HG03442 (cell line): ENCODE results near the gene LRP1.
"Not testable (repeated sequence)": the region's sequence is repeated elsewhere in the genome, so short reads cannot be mapped to it uniquely, and the experiment has no call there.

Experiments
- ATAC-seq: cut with Tn5 transposase; IDR thresholded peaks from one replicate; pipeline ENCODE4 v1.9.1; 2021; ENCODE audit warnings: mild to moderate bottlenecking, moderate library complexity; ENCODE audit not compliant: unreplicated experiment

Gene LRP1

DNA sequence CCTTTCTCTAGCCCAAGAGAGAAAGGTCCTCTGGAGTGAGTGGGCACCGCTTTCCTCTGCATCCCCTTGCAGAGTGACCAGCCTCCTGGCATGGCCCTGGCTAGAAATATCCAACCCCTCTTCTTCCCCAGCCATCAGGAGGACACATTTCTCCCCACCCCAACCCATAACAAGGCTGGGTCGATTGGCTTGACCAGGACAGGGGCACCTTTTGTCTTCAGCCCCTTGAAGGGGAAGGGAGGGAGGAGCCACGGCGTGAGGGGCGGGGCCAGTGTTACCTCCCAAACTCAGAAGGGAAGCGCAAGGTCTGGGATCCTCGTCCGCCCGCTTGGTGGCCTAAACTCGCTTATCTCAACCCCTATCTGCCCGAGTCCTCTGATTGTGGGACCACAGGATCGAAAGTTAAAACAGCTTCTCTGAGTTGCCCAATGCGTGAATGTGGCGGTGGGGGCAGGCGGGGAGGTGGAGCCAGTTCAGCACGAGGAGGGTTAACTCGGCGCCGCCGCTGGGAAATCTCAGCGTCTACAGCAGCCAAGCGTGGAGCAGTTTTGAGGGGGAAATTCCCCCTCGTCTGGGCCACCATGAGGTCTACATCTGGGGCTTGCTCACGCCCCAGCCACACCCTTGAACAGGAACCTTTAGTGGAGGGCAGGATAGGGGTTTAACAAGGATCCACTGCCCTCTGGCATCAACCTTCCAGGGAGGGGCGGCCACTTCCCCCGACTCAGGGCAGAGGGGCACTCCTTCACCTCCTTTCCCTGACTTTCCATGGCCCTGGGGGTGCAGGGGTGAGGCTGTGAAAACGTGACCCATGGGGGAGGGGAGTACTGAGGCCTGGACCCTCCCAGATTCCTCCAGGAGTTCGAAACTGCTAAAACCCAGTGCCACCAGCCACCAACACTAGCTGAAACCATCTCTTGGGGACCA is 17.9 kb upstream of the LRP1 start:
- ATAC-seq, result peak; percentile 38

DNA sequence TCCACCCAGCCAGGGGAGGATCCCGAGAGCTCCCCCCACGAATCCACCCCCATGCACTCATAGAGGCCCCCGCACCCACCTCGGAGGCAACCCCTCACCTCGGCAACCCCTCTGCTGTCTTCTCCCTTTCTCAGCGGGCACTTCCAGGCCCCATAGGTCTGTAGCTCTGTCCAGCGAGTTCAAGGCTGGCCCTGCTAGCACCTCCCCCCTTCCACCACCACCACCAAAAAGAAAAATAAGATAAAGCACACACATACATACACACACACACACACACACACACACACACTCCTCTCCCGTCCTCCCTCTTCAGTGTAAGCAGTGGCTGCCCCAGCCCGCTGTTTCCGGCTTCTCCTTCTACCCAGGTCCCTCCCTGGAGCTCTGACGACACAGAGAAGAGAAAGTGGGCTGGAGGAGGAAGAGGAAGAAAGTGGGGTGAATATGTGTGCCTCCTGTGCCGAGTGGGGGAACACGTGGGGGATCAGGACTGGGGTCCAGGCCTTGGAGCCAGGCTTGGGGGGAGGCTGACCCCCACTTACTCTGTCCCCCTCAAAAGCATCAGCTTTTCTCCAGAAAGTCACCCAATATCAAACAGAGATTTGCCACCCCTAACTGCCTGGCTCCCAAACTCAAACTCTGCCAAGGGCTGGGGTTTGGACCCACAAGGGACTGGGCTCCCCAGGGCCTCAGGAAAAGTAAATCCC is 17.1 kb upstream of the LRP1 start, which contains the start of gene STAT6:
STAT6 (minus strand) TSS at position 332 of the 704 bp plus-strand sequence. CDS start 3,084 bp downstream, outside the sequence.
- peak; percentile 54 for ATAC-seq

DNA sequence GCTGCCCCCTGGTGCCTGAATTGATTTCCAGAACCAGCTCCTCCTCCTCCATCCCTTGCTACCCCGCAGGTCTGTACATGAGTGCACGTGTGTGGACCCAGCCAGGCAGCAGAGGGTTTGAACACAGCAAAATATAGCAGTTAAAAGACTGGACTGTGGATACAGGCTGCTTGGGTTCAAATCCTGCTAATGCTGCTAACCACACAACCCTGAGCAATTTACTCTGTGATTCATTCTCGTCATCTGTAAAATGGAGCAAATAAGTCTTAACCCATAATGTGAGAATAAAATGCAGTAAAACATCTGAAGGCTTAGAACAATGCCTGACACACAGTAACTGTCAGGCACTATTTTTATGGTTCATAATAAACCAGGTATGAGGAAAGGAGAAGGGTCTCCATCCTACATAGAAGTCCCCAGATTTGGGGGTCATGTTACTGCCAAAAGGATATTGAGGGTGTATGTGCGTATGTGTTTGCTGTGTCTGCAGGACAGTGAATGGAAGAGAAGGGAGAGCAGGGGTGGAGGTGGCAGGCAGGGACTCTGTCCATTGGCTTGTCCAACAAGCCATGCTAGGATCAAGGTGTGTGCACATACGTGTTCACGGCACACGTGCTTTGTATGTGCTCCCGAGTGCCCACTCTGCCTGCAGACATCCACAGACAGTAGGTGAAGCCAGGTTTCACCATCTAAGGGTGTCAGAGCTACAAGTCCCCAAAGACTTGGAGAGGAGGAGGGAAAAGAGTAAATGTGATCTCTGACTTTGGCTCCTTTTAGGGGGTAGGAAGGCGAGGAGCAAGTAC is 15.6 kb upstream of the LRP1 start:
- ATAC-seq, result no peak

DNA sequence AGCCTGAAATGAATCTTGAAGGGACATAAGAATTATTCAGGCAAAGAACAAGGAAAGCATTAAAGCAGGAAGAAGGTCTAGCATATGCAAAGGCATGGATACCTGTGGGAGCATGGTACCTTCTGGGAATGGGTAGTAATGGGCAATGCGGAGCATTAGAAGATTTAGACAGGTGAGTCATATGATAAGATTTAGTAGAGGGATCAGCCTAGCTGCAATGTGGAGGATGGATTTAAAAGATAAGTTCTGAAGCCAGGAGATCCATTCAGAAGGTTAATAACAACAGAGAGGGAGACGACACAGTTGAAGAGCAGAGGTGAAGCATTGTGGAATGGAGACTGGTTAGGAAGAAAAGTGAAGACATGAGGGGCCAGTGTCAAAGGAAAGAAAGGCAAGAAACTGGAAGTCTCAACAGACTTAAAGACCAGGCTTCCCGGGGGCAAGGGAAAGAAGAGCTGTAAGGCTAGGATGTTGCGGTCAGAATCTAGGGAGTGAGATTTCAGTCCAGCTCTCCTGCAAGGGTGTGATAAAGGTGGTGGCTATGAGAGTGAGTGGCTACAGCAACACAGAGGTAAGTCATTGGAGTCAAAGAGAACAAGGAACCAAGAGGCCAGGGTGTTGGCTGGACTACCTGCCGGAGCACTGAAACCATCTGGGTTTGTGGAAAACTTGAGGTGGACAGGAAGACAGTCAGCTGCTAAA is 11.6 kb upstream of the LRP1 start:
- no peak for ATAC-seq

DNA sequence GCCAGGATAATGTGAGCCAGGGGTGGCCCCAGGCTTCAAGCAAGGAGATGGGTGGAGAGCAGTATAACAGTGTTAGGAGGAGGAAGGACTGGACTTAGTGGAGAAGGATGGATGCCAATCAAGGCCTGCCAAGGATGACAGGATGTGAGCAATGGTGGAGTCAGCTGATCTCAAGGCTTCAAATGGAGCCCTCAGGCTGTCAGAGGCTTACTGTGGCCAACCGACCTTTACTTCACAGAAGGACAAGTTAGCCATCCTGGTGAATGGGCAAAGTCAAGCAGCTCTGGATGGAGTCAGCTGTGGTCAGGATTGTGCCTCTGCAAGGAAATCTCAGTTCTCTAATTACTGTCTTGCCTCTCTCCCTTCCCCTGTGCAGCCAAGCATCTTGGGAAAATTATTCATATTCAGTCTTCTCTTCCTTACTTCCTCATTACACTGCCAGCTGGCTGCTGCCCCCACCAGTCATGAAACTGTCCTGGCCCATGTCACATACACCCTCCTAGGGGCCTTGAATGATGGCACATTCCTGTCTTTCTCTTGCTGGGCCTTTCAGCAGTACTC is 9.5 kb upstream of the LRP1 start:
- no peak for ATAC-seq

- no peak for ATAC-seq
Observed at GRCh38 chr12:57119294-57120085, 8.8 kb upstream of the LRP1 start.

GRCh38 chr12:57120718-57121117 is 7.6 kb upstream of the LRP1 start:
- not testable (repeated sequence) for ATAC-seq

DNA sequence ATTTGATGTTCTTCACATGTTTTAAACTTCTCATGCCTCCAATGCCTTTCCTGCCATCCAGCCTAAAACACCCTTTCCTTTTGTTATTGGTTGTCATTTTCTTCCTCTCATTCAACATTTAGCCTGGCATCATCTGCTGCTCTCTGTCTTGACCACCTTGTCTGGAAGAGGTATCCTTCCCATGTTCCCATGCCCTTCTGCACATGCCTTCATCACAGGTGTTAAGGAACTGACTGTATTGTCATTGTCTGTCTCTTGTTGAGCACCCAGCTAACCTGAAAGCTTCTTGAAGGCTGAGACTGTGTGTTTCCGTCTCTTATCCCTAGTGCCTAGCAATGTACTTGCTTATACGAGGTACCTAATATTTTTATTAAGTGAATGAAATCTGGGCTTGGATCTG is 4.5 kb upstream of the LRP1 start:
- no peak for ATAC-seq

GRCh38 chr12:57124261-57124877 is 3.9 kb upstream of the LRP1 start:
- peak; percentile 40 for ATAC-seq

- no peak for ATAC-seq
Observed at GRCh38 chr12:57126061-57126460, 2.2 kb upstream of the LRP1 start.

GRCh38 chr12:57126561-57126960 is 1.7 kb upstream of the LRP1 start:
- ATAC-seq, result no peak

DNA sequence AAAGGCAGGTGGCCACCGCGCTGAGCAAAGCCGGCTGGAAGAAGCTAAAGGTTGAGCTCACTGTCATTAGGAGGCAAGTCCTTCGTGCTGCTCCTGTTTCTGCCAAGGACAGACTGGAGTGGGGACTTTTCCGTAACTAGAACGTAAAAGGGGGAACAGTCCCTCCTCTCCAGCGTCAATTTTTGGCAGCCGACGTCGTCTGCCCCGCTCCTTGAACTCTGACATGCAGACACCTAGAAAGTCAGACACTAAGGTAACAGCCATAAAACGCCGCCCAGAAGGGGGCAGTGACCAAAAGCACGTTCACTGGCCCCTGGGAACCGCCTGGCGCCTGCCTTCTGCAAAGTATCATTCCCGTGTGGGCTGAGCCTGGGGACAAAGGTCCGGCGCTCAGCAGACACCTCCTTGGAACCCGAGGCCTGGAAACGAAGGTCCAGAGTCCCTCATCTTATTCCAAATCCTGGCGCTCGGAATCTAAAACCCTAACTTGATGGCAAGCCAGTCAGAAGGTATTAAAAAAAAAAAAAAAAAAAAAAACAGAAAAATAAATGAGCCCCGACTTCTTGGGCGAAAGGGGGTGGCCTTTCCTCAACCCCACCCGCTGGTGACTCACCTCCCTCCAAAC is 1.1 kb upstream of the LRP1 start:
- no peak for ATAC-seq

DNA sequence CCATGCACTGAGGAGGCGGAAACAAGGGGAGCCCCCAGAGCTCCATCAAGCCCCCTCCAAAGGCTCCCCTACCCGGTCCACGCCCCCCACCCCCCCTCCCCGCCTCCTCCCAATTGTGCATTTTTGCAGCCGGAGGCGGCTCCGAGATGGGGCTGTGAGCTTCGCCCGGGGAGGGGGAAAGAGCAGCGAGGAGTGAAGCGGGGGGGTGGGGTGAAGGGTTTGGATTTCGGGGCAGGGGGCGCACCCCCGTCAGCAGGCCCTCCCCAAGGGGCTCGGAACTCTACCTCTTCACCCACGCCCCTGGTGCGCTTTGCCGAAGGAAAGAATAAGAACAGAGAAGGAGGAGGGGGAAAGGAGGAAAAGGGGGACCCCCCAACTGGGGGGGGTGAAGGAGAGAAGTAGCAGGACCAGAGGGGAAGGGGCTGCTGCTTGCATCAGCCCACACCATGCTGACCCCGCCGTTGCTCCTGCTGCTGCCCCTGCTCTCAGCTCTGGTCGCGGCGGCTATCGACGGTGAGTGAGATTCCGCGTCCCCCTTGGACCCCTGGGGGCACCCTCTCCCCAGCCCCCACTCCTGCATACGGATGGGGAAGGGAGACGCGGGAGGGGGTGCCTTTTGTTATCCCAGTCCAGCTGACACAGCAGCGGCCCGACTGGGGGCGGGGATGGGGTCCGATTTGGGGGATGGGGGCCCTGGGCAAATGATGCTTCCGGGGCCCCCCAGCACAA is 400 bp downstream of the LRP1 start:
- no peak for ATAC-seq

DNA sequence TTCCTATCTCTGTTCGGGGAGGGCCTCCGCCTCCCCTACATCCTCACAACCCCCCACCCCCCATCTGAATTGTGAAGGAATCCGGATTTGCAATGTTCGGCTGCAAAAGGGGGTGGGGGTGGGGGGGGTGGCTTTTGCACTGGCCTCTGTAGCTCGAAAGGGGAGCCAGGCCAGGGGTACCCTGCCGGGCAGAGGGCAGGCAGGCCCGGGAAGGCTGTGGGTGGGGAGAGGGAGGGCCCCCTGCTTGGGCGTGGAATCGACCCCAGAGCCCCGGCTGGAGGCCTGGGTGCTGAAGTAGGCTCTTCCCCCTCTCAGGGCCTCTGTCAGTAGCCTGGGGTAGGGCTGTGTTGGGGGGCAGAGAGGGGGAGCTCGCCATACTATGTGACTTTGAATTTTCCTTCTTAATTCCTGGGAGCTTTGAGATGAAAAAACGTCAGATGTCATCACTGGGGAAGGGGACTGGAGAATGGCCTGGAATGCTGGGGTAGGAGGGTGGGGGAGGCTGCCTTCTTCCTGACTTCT is 1.1 kb downstream of the LRP1 start:
- ATAC-seq, result no peak

- no peak for ATAC-seq
Observed at GRCh38 chr12:57129889-57130288, 1.6 kb downstream of the LRP1 start.

DNA sequence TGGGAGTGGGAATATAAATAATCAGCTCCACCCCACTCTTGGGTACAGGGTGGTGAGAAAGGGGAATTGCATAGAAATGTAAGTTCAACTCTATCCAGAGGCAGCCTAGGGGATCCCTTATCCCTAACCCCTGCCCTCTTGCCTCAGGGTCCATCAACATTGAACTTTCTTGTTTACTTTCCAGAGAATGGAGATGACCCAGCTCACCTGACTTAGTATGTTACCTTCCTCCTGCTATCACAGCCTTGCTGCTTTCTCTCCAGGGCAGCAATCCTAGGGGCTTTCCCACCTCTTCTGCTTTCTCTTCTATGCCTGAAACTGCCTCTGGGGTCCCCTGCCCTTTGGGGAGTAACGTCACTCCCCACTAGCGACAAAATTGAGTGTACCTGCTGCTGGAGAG is 2.7 kb downstream of the LRP1 start:
- no peak for ATAC-seq

DNA sequence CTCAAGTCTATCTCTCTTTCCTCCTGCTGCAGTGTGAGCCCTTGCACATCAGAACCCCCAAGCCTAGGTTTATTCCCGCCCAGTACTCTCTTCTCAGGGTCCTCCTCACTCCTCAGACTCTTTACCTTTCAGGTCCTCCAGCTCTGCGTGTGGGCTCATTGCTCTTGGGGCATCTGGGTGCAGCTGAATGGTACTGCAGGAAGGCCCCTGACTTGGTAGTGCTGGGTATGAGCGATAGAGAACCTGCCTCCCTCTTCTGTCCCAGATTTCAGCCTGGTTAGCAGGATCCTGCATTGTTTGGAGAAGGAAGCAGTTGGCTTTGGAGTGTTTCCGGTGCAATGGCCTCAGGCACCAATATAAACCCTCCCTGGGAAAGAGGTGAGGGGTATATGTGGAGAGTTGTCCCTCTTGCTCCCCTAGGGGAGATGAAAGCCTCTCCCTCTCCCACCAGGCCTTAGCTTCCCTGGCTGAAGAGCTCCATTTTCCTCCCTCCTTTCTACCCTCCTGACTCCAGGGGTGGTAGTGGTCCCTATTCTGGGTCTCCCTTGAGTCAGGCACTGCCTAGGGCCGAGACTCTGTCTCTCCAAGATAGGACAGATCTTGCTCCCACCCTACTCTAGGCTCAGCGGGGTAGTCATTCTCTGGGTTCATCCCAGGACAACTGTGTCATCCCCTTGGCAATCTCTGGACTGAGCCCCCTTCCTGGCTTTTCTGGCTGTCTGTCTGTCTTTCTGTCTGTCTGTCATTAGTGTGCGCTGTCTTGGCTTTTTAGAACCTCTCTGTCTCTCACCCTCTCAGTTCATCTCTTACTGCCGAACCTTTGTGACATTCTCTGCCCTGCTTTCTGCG is 3.8 kb downstream of the LRP1 start:
- ATAC-seq, result no peak
